ENCODE results near the gene BOLL. TPM values are rescaled to one million over a fixed set of nuclear protein-coding genes. Genes with fewer than 3 reads are reported as not detected.
"Not testable (repeated sequence)": the region's sequence is repeated elsewhere in the genome, so short reads cannot be mapped to it uniquely, and the experiment has no call there.

Gene BOLL
- total and polyA plus RNA-seq, 4 experiments from 2014 or later = not detected

DNA sequence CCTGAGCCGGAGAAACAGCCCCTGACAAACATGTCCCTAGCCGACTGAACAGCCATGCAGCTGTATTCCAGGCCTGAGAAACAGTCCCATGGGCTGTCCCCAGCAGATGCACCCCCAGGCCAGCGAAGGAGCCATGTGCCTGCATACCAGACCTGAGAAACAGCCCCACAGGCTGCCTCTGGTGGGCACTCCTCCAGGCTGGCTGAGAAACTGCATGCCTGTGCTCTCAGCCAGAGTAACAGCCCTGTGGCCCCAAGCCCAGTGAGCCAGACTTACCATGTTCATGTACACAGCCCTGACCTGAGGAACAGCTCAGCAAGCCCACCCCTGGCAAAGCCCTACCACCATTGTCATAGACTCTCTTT lies 24.8 kb downstream of the BOLL start:
- Mint-ChIP-seq H3K4me1 (no peaks in the 10 kb centered on the region), H3K27me3 (peaks cover 1 to 7% of the 10 kb centered on the region in 2 donors), H3K36me3 (peaks cover 0 to 8% of the 10 kb centered on the region in 2 donors), H3K9me3 (peaks cover 0 to 31% (median 16%) of the 10 kb centered on the region in 8 donors), H3K27ac (no peak overlapping the region), H3K4me3 (no peak overlapping the region)
- Histone ChIP-seq H3K27ac (ENCODE audit: low read depth, low read length) (no peak overlapping the region), H3K9me3 (ENCODE audit: control insufficient read depth in 1 of 2, low read length in 2 of 2) (no peaks in the 10 kb centered on the region), H3K4me3 (ENCODE audit: low read length in 2 of 2) (no peak overlapping the region), H3K36me3 (ENCODE audit: insufficient read depth, low read length) (no peaks in the 10 kb centered on the region), H3K27me3 (ENCODE audit: insufficient read depth, low read length) (no peaks in the 10 kb centered on the region), H3K4me1 (ENCODE audit: insufficient read depth, low read length) (no peaks in the 10 kb centered on the region)
- DNase-seq = no peak
- intact Hi-C loops (cut with micrococcal nuclease) = no loop called here
- CTCF ChIA-PET (ENCODE audit: partially characterized antibody) = interaction anchor here (1.1 kb wide), 1 partner anchor 53 kb away, joined by 3 read pairs; no protein-coding TSS in a partner anchor
- POLR2A ChIA-PET (ENCODE audit: partially characterized antibody) = no interaction called here

- Histone ChIP-seq H3K9me3 (ENCODE audit: control insufficient read depth in 1 of 2, low read length in 2 of 2) (no peaks in the 10 kb centered on the region), H3K27me3 (ENCODE audit: insufficient read depth, low read length) (no peaks in the 10 kb centered on the region), H3K27ac (ENCODE audit: low read depth, low read length) (no peak overlapping the region), H3K4me3 (ENCODE audit: low read length in 2 of 2) (no peak overlapping the region), H3K4me1 (ENCODE audit: insufficient read depth, low read length) (no peaks in the 10 kb centered on the region), H3K36me3 (ENCODE audit: insufficient read depth, low read length) (no peaks in the 10 kb centered on the region)
- Mint-ChIP-seq H3K4me3 (no peak overlapping the region), H3K4me1 (no peaks in the 10 kb centered on the region), H3K27ac (no peak overlapping the region), H3K27me3 (peaks cover 1 to 7% of the 10 kb centered on the region in 2 donors), H3K36me3 (peaks cover 0 to 8% of the 10 kb centered on the region in 2 donors), H3K9me3 (peaks cover 0 to 31% (median 16%) of the 10 kb centered on the region in 8 donors)
- ChIA-PET POLR2A (ENCODE audit: partially characterized antibody) (interaction anchor here (0.5 kb wide), 1 partner anchor 255 kb away, joined by 5 read pairs; no protein-coding TSS in a partner anchor), CTCF (ENCODE audit: partially characterized antibody) (interaction anchor here (1.1 kb wide), 1 partner anchor 52 kb away, joined by 3 read pairs; no protein-coding TSS in a partner anchor)
- DNase-seq = no peak
- intact Hi-C loops (cut with micrococcal nuclease) = no loop called here
Observed at GRCh38 chr2:197759625-197760292, 25.4 kb downstream of the BOLL start.

- CTCF ChIA-PET (ENCODE audit: partially characterized antibody) = interaction anchor here (1.1 kb wide), 1 partner anchor 51 kb away, joined by 3 read pairs; no protein-coding TSS in a partner anchor
- no peaks in the 10 kb centered on the region for H3K4me1 Mint-ChIP-seq
- POLR2A ChIA-PET (ENCODE audit: partially characterized antibody) = no interaction called here
- H3K27me3 ChIP-seq (ENCODE audit: insufficient read depth, low read length) = no peaks in the 10 kb centered on the region
- intact Hi-C loops (cut with micrococcal nuclease) = no loop called here
- H3K9me3 Mint-ChIP-seq = peaks cover 0 to 31% (median 17%) of the 10 kb centered on the region in 8 donors
- peaks cover 1 to 7% of the 10 kb centered on the region in 2 donors for H3K27me3 Mint-ChIP-seq
- H3K27ac Mint-ChIP-seq = no peak overlapping the region
- H3K4me3 Mint-ChIP-seq = no peak overlapping the region
- no peaks in the 10 kb centered on the region for H3K36me3 ChIP-seq (ENCODE audit: insufficient read depth, low read length)
- H3K9me3 ChIP-seq (ENCODE audit: control insufficient read depth in 1 of 2, low read length in 2 of 2) = no peaks in the 10 kb centered on the region
- H3K4me3 ChIP-seq (ENCODE audit: low read length in 2 of 2) = no peak overlapping the region
- H3K27ac ChIP-seq (ENCODE audit: low read depth, low read length) = no peak overlapping the region
- DNase-seq = no peak
- H3K36me3 Mint-ChIP-seq = peaks cover 0 to 8% of the 10 kb centered on the region in 2 donors
- H3K4me1 ChIP-seq (ENCODE audit: insufficient read depth, low read length) = no peaks in the 10 kb centered on the region
Observed at GRCh38 chr2:197759013-197759412, 26.1 kb downstream of the BOLL start.

DNA sequence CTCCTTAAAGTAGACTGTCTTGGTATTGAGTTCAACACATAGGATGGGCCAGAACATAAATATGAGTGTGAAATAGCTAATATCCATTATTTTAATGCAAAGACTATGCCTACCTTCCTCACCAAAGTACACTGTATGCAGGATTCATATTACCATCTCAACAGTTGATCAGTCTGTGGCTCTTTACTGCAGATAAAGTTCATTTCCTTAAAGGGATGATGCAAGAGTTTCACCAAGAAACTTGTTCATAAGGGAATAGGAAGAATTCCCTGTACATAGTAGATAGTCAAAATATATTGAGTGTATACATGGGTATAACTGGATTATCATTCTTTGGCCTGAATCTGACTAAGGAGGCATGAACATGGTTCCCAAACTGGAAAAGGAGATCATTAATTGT lies 44.9 kb downstream of the BOLL start:
- Mint-ChIP-seq H3K27ac (no peak overlapping the region), H3K9me3 (peaks cover 0 to 3% (median under 1%) of the 10 kb centered on the region in 8 donors), H3K4me1 (no peaks in the 10 kb centered on the region), H3K27me3 (peaks cover 5 to 15% of the 10 kb centered on the region in 2 donors), H3K36me3 (no peaks in the 10 kb centered on the region), H3K4me3 (no peak overlapping the region)
- Histone ChIP-seq H3K27ac (ENCODE audit: low read depth, low read length) (no peak overlapping the region), H3K4me1 (ENCODE audit: insufficient read depth, low read length) (no peaks in the 10 kb centered on the region), H3K36me3 (ENCODE audit: insufficient read depth, low read length) (no peaks in the 10 kb centered on the region), H3K9me3 (ENCODE audit: control insufficient read depth in 1 of 2, low read length in 2 of 2) (no peaks in the 10 kb centered on the region), H3K27me3 (ENCODE audit: insufficient read depth, low read length) (no peaks in the 10 kb centered on the region), H3K4me3 (ENCODE audit: low read length in 2 of 2) (no peak overlapping the region)
- DNase-seq = no peak
- intact Hi-C loops (cut with micrococcal nuclease) = no loop called here
- ChIA-PET CTCF (ENCODE audit: partially characterized antibody) (no interaction called here), POLR2A (ENCODE audit: partially characterized antibody) (no interaction called here)

- DNase-seq; H3K36me3 ChIP-seq (ENCODE audit: insufficient read depth, low read length); H3K27ac Mint-ChIP-seq; H3K4me3 ChIP-seq (ENCODE audit: low read length in 2 of 2); H3K27me3 Mint-ChIP-seq; CTCF ChIA-PET (ENCODE audit: partially characterized antibody); H3K9me3 Mint-ChIP-seq; H3K4me1 Mint-ChIP-seq; H3K27ac ChIP-seq (ENCODE audit: low read depth, low read length); H3K36me3 Mint-ChIP-seq; H3K27me3 ChIP-seq (ENCODE audit: insufficient read depth, low read length); H3K4me1 ChIP-seq (ENCODE audit: insufficient read depth, low read length); POLR2A ChIA-PET (ENCODE audit: partially characterized antibody); intact Hi-C loops (cut with micrococcal nuclease); H3K9me3 ChIP-seq (ENCODE audit: control insufficient read depth in 1 of 2, low read length in 2 of 2): not testable (repeated sequence)
- peak overlapping the region in 1 of 8 donors; percentile 29 for H3K4me3 Mint-ChIP-seq
Observed at GRCh38 chr2:197728555-197729544, 56.3 kb downstream of the BOLL start.

GRCh38 chr2:197727011-197727410 lies 58.1 kb downstream of the BOLL start:
- Mint-ChIP-seq H3K27ac (no peak overlapping the region), H3K4me1 (no peaks in the 10 kb centered on the region), H3K27me3 (peaks cover 4 to 7% of the 10 kb centered on the region in 2 donors), H3K9me3 (peaks cover 0 to 9% (median 4%) of the 10 kb centered on the region in 8 donors), H3K4me3 (no peak overlapping the region), H3K36me3 (peaks cover 2 to 7% of the 10 kb centered on the region in 2 donors)
- Histone ChIP-seq H3K4me3 (ENCODE audit: low read length in 2 of 2) (no peak overlapping the region), H3K36me3 (ENCODE audit: insufficient read depth, low read length) (no peaks in the 10 kb centered on the region), H3K4me1 (ENCODE audit: insufficient read depth, low read length) (no peaks in the 10 kb centered on the region), H3K27me3 (ENCODE audit: insufficient read depth, low read length) (no peaks in the 10 kb centered on the region), H3K27ac (ENCODE audit: low read depth, low read length) (no peak overlapping the region), H3K9me3 (ENCODE audit: control insufficient read depth in 1 of 2, low read length in 2 of 2) (no peaks in the 10 kb centered on the region)
- ChIA-PET POLR2A (ENCODE audit: partially characterized antibody) (interaction anchor here (0.8 kb wide), 1 partner anchor 10 kb away, joined by 4 read pairs; no protein-coding TSS in a partner anchor), CTCF (ENCODE audit: partially characterized antibody) (interaction anchor here (0.6 kb wide), 1 partner anchor 289 kb away, joined by 3 read pairs; no protein-coding TSS in a partner anchor)
- intact Hi-C loops (cut with micrococcal nuclease) = no loop called here
- no peak for DNase-seq

GRCh38 chr2:197717863-197718262 lies 67.3 kb downstream of the BOLL start:
- ChIA-PET CTCF (ENCODE audit: partially characterized antibody) (interaction anchor here (0.7 kb wide), 1 partner anchor 11 kb away, joined by 3 read pairs; no protein-coding TSS in a partner anchor), POLR2A (ENCODE audit: partially characterized antibody) (no interaction called here)
- H3K9me3 ChIP-seq (ENCODE audit: control insufficient read depth in 1 of 2, low read length in 2 of 2) = no peaks in the 10 kb centered on the region
- no peak overlapping the region for H3K4me3 Mint-ChIP-seq
- H3K27me3 Mint-ChIP-seq = no peaks in the 10 kb centered on the region
- no peak for DNase-seq
- no peaks in the 10 kb centered on the region for H3K36me3 ChIP-seq (ENCODE audit: insufficient read depth, low read length)
- H3K4me1 Mint-ChIP-seq = peaks cover 0 to 6% (median 4%) of the 10 kb centered on the region in 4 donors
- no peaks in the 10 kb centered on the region for H3K27me3 ChIP-seq (ENCODE audit: insufficient read depth, low read length)
- H3K9me3 Mint-ChIP-seq = no peaks in the 10 kb centered on the region
- H3K27ac ChIP-seq (ENCODE audit: low read depth, low read length) = no peak overlapping the region
- H3K36me3 Mint-ChIP-seq = peaks cover 7 to 14% of the 10 kb centered on the region in 2 donors
- no peak overlapping the region for H3K27ac Mint-ChIP-seq
- H3K4me1 ChIP-seq (ENCODE audit: insufficient read depth, low read length) = peaks cover 4% of the 10 kb centered on the region
- intact Hi-C loops (cut with micrococcal nuclease) = no loop called here
- no peak overlapping the region for H3K4me3 ChIP-seq (ENCODE audit: low read length in 2 of 2)

All from CD4-positive, alpha-beta memory T cell (primary cell).